Endothelial cell of umbilical vein (primary cell): Measurements from ENCODE around the gene DTWD2. TPM values are rescaled to one million over a fixed set of nuclear protein-coding genes. Genes with fewer than 3 reads are reported as not detected.

Experiments used
- BruUV-seq: library from RNA; stranded (reverse); fragments of 400-500 nt; replicated peaks from 2 replicates; lab custom pipeline; 2021; lab: Mats Ljungman, UMichigan
- CTCF ChIA-PET: fragments of 300-600, 350-600 bp; sonication (Branson Sonifier 250); formaldehyde crosslinking; loops from one replicate; lab custom pipeline; 2021; ENCODE audit warnings: antibody characterized with exemption, inconsistent platforms; lab: Charles Lee
- POLR2A ChIA-PET: fragments of 300-600, 350-600 bp; sonication (Branson Sonifier 250); formaldehyde crosslinking; loops from one replicate; lab custom pipeline; 2021; ENCODE audit warnings: antibody characterized with exemption, inconsistent platforms; lab: Charles Lee
- DNase-seq: peaks from one replicate; pipeline ENCODE4 v3.0.0-alpha.2; 2011; ENCODE audit warnings: low read depth, low spot score
- FAIRE-seq: peaks from 2 replicates; lab custom pipeline; 2011; peaks lifted over from hg19 to GRCh38; lab: Jason Lieb, UNC
- H2AFZ ChIP-seq: 2 replicates; pipeline ENCODE4 v1.6.0; 2012; ENCODE audit warnings: low read depth, low read length, control low read depth, inconsistent platforms
- H3K27ac ChIP-seq: 2 replicates; pipeline ENCODE4 v1.5.1; 2011; ENCODE audit warnings: low read depth, mild to moderate bottlenecking, control low read depth, low read length, moderate library complexity; ENCODE audit not compliant: insufficient read depth
- H3K27me3 ChIP-seq, 2 experiments: 2 replicates each; pipeline versions ENCODE4 v1.6.0 to v1.6.1; 2011; ENCODE audit warnings: low read length in 2 of 2, mixed read lengths in 1 of 2; ENCODE audit not compliant: control insufficient read depth in 2 of 2, insufficient read depth in 2 of 2
- H3K36me3 ChIP-seq, 2 experiments: 2 replicates in 1 of 2; 3 replicates in 1 of 2; pipeline ENCODE4 v1.5.1; 2011; ENCODE audit warnings: low read length in 2 of 2, mild to moderate bottlenecking in 1 of 2, moderate library complexity in 1 of 2; ENCODE audit not compliant: control insufficient read depth in 2 of 2, insufficient read depth in 2 of 2; ENCODE audit errors: extremely low read depth in 1 of 2
- H3K4me1 ChIP-seq: 3 replicates; pipeline ENCODE4 v1.5.1; 2011; ENCODE audit warnings: mild to moderate bottlenecking, low read length; ENCODE audit not compliant: control insufficient read depth, insufficient read depth; ENCODE audit errors: extremely low read depth
- H3K4me2 ChIP-seq: 2 replicates; pipeline ENCODE4 v1.6.1; 2011; ENCODE audit warnings: low read length, control low read depth, mixed read lengths; ENCODE audit not compliant: insufficient read depth
- H3K4me3 ChIP-seq, 3 experiments: fragments of 200-600 bp in 1 of 3; sonication (generic), shearing (Covaris generic) in 1 of 3; replicated peaks in 1 of 3; 2 replicates each; pipeline ENCODE4 v1.5.1; 2011 to 2016; ENCODE audit warnings: control low read depth in 3 of 3, low read length in 3 of 3, mild to moderate bottlenecking in 2 of 3, inconsistent platforms in 1 of 3, low read depth in 1 of 3, moderate library complexity in 1 of 3; ENCODE audit not compliant: insufficient read depth in 1 of 3
- H3K79me2 ChIP-seq: 2 replicates; pipeline ENCODE4 v1.6.0; 2012; ENCODE audit warnings: low read length, inconsistent platforms; ENCODE audit not compliant: control insufficient read depth, insufficient read depth
- H3K9ac ChIP-seq: replicated peaks from 2 replicates; pipeline ENCODE3; 2011; ENCODE audit warnings: low read length, control low read depth; ENCODE audit not compliant: insufficient read depth; ENCODE audit errors: extremely low read depth
- H3K9me1 ChIP-seq: replicated peaks from 3 replicates; pipeline ENCODE4 v1.6.0; 2011; ENCODE audit warnings: mild to moderate bottlenecking, low read length; ENCODE audit not compliant: control insufficient read depth, insufficient read depth; ENCODE audit errors: extremely low read depth
- H3K9me3 ChIP-seq: replicated peaks from 2 replicates; pipeline ENCODE4 v1.5.1; 2012; ENCODE audit warnings: low read length, inconsistent platforms; ENCODE audit not compliant: control insufficient read depth, insufficient read depth
- H4K20me1 ChIP-seq: replicated peaks from 2 replicates; pipeline ENCODE3; 2011; ENCODE audit warnings: mild to moderate bottlenecking, low read length; ENCODE audit not compliant: control insufficient read depth, insufficient read depth; ENCODE audit errors: extremely low read depth
- CTCF ChIP-seq, 2 donors: IDR thresholded peaks; 1 replicate in 1 of 2; 2 replicates in 1 of 2; pipeline ENCODE4 v1.5.1; 2011; ENCODE audit warnings: low read length in 2 of 2, mild to moderate bottlenecking in 2 of 2, moderate library complexity in 2 of 2, control low read depth in 1 of 2, inconsistent platforms in 1 of 2, low read depth in 1 of 2; ENCODE audit not compliant: insufficient read depth in 1 of 2; ENCODE audit errors: extremely low read depth in 1 of 2
- EZH2 ChIP-seq: IDR thresholded peaks from 2 replicates; pipeline ENCODE4 v1.6.1; 2012; ENCODE audit warnings: borderline replicate concordance, low read depth, mild to moderate bottlenecking, moderate library complexity, low read length, inconsistent platforms; ENCODE audit not compliant: severe bottlenecking
- GATA2 ChIP-seq: IDR thresholded peaks from 2 replicates; pipeline ENCODE4 v1.7.0; 2011; ENCODE audit warnings: low read depth, mild to moderate bottlenecking, moderate library complexity, mixed read lengths, low read length; ENCODE audit not compliant: insufficient read length, insufficient read depth
- JUN ChIP-seq: IDR thresholded peaks from 2 replicates; pipeline ENCODE4 v1.6.1; 2011; ENCODE audit warnings: borderline replicate concordance, low read depth; ENCODE audit not compliant: insufficient read length, insufficient read depth
- MAX ChIP-seq: IDR thresholded peaks from 2 replicates; pipeline ENCODE4 v1.6.1; 2011; ENCODE audit not compliant: insufficient read depth, insufficient read length
- MYC ChIP-seq: IDR thresholded peaks from one replicate; pipeline ENCODE4 v1.6.1; 2011; ENCODE audit warnings: mild to moderate bottlenecking, low read depth, low read length
- POLR2A ChIP-seq: IDR thresholded peaks from 2 replicates; pipeline ENCODE4 v1.6.1; 2012; ENCODE audit warnings: low read depth, mild to moderate bottlenecking, control low read depth, low read length
- POLR2AphosphoS5 ChIP-seq: IDR thresholded peaks from 2 replicates; pipeline ENCODE4 v1.6.1; 2012; ENCODE audit warnings: low read depth, mild to moderate bottlenecking, control low read depth, low read length, moderate library complexity; ENCODE audit not compliant: insufficient read depth
- dilution Hi-C: fragments of 300-500 bp; cut with MboI; formaldehyde crosslinking; loops from one replicate; pipeline ENCODE4 v1.15.0; 2019; ENCODE audit warnings: low sequenced_read_pairs; ENCODE audit not compliant: extremely low pct_ligation_motif_present
- intact Hi-C: fragments of 100-400 bp; cut with micrococcal nuclease; formaldehyde crosslinking; loops from one replicate; pipeline ENCODE4 v1.10.0; 2022
- polyA plus RNA-seq, 4 experiments: library from polyadenylated mRNA; depleted of rRNA in 3 of 4; stranded (reverse) in 3 of 4; unstranded in 1 of 4; fragments of >200 nt; gene quantifications; 2 replicates each; pipeline versions ENCODE4 v1.2.1 to v1.2.3, GENCODE V29; 2011 to 2012; ENCODE audit warnings: missing spikeins in 1 of 4
- total RNA-seq: library from RNA; stranded (reverse); gene quantifications from 2 replicates; pipeline ENCODE4 v1.2.3, GENCODE V29; 2021

Gene DTWD2
- total and polyA plus RNA-seq, 2 donors (not counting 3 experiments of a cell fraction or from before 2014, with no cell fraction given), result 0.99 to 1.1 TPM

DNA sequence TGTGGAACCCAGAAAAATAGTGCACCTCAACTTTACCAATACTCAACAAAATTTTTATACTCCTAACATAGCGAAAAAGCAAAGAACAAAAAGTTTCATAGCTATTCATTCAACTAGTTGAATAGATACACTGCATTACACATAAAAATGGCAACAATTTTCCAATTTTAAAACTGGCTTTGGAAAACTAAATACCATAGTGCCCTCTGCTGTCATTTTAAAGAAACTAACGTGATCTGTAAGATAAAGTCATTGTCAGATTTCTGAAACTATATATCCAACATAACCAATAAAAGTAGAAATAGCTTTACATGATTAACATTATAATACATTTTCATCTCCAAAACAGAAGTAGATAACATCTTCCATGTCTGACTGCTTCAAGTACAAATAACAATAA, 31.6 kb downstream of the DTWD2 start:
- Histone ChIP-seq H3K27ac (no peak overlapping the region), H3K36me3 (no peaks in the 10 kb centered on the region), H3K4me2 (no peak overlapping the region), H3K9ac (no peak overlapping the region), H3K4me1 (no peaks in the 10 kb centered on the region), H3K9me1 (no peaks in the 10 kb centered on the region), H3K4me3 (no peak overlapping the region), H3K9me3 (no peaks in the 10 kb centered on the region), H2AFZ (no peak overlapping the region), H4K20me1 (no peaks in the 10 kb centered on the region), H3K27me3 (no peaks in the 10 kb centered on the region), H3K79me2 (no peaks in the 10 kb centered on the region)
- TF ChIP-seq EZH2 (no peak), POLR2AphosphoS5 (no peak), JUN (no peak), MYC (no peak), MAX (no peak), POLR2A (no peak), CTCF (IDR thresholded peaks at IDR 0.05; ENCODE audit: extremely low read depth in 1 of 2, insufficient read depth in 1 of 2, low read depth in 1 of 2, low read length in 2 of 2) (no peak), GATA2 (no peak)
- ChIA-PET POLR2A (no interaction called here), CTCF (interaction anchor here (1.0 to 1.9 kb wide), 3 partner anchors 10 to 456 kb away, joined by 3 to 9 read pairs (median 7); no protein-coding TSS in a partner anchor)
- intact Hi-C loops, result loop anchor here (5.0 kb wide), 1 partner anchor 1504 kb away; no protein-coding TSS in a partner anchor
- BruUV-seq, result no TSS peak
- DNase-seq (peak; percentile 9), FAIRE-seq (no peak)
- dilution Hi-C loops, result no loop called here
